Activated CD8-positive, alpha-beta T cell treated with anti-CD3 and anti-CD28 coated beads for 36 hours (primary cell): ENCODE results near the gene RELN. TPM values are rescaled to one million over a fixed set of nuclear protein-coding genes. Genes with fewer than 3 reads are reported as not detected.

ENCODE experiments used
- ATAC-seq: fragments of 200-7000 bp; cut with Tn5 transposase; one replicate; pipeline ENCODE4 v1.10.0; 2021; ENCODE audit warnings: mild to moderate bottlenecking, moderate library complexity
- CTCF ChIA-PET: fragments of 350-600 bp; sonication (Branson Sonifier 250); formaldehyde crosslinking; loops from one replicate; lab custom pipeline; 2021; ENCODE audit warnings: antibody characterized with exemption; lab: Charles Lee
- POLR2A ChIA-PET: fragments of 350-600 bp; sonication (Branson Sonifier 250); formaldehyde crosslinking; loops from one replicate; lab custom pipeline; 2021; ENCODE audit warnings: antibody characterized with exemption; lab: Charles Lee
- DNase-seq: peaks from one replicate; pipeline ENCODE4 v3.0.0-alpha.2; 2020
- H3K27ac Mint-ChIP-seq: one replicate; pipeline ENCODE4 v1.8.0; 2021; ENCODE audit warnings: mild to moderate bottlenecking, mixed read lengths
- H3K27me3 Mint-ChIP-seq: one replicate; pipeline ENCODE4 v1.8.0; 2021; ENCODE audit warnings: mixed read lengths
- H3K36me3 Mint-ChIP-seq: one replicate; pipeline ENCODE4 v1.8.0; 2021; ENCODE audit warnings: low read depth, mixed read lengths
- H3K4me1 Mint-ChIP-seq: one replicate; pipeline ENCODE4 v1.8.0; 2021; ENCODE audit warnings: low read depth, mixed read lengths
- H3K4me3 Mint-ChIP-seq: one replicate; pipeline ENCODE4 v1.8.0; 2021; ENCODE audit warnings: mild to moderate bottlenecking, moderate library complexity, mixed read lengths
- H3K9me3 Mint-ChIP-seq: one replicate; pipeline ENCODE4 v1.8.0; 2021; ENCODE audit warnings: mixed read lengths
- intact Hi-C: fragments of 100-400 bp; cut with micrococcal nuclease; formaldehyde crosslinking; loops from one replicate; pipeline ENCODE4 v1.10.0; 2022
- total RNA-seq, 2 experiments: library from RNA; stranded (reverse); gene quantifications; one replicate each; pipeline ENCODE4 v1.2.3, GENCODE V29; 2021
- TF ChIP-seq, protein P1 (sequence below): fragments of 200-600 bp; IDR thresholded peaks from one replicate; pipeline ENCODE4 v1.8.0; 2022; ENCODE audit warnings: antibody characterized with exemption, mild to moderate bottlenecking

RELN gene
- total RNA-seq, 2 experiments from 2014 or later: not detected

DNA sequence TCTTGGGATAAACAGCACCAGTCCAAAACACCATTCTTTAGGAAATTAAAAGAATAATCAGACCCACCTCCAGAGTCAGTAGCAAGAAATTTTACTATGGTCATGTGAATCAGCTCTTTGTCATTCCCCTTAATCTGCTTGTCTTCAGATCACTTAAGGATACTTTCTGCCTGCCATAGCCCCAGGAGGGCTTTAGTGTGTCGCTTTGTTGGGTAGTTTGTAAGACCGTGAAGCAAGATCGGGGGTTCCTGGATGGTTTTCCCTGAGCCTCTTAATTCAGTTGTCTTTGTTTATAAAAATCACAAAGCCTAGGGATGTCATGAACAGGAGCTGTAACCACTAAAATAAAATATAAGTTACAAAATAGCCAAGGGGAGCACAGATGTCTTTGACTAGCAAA is 223.6 kb downstream of the RELN start:
- Mint-ChIP-seq H3K4me3 (no peak overlapping the region), H3K4me1 (no peaks in the 10 kb centered on the region), H3K9me3 (no peaks in the 10 kb centered on the region), H3K27ac (no peak overlapping the region), H3K36me3 (no peaks in the 10 kb centered on the region), H3K27me3 (no peaks in the 10 kb centered on the region)
- TF ChIP-seq, protein P1, sequence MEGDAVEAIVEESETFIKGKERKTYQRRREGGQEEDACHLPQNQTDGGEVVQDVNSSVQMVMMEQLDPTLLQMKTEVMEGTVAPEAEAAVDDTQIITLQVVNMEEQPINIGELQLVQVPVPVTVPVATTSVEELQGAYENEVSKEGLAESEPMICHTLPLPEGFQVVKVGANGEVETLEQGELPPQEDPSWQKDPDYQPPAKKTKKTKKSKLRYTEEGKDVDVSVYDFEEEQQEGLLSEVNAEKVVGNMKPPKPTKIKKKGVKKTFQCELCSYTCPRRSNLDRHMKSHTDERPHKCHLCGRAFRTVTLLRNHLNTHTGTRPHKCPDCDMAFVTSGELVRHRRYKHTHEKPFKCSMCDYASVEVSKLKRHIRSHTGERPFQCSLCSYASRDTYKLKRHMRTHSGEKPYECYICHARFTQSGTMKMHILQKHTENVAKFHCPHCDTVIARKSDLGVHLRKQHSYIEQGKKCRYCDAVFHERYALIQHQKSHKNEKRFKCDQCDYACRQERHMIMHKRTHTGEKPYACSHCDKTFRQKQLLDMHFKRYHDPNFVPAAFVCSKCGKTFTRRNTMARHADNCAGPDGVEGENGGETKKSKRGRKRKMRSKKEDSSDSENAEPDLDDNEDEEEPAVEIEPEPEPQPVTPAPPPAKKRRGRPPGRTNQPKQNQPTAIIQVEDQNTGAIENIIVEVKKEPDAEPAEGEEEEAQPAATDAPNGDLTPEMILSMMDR: no peak
- POLR2A ChIA-PET: no interaction called here
- DNase-seq (no peak), ATAC-seq (no peak)
- intact Hi-C loops: no loop called here
- CTCF ChIA-PET: no interaction called here

GRCh38 chr7:103764901-103765300 is 224.6 kb downstream of the RELN start:
- Mint-ChIP-seq H3K27me3 (no peaks in the 10 kb centered on the region), H3K4me3 (no peak overlapping the region), H3K9me3 (no peaks in the 10 kb centered on the region), H3K27ac (no peak overlapping the region), H3K4me1 (no peaks in the 10 kb centered on the region), H3K36me3 (no peaks in the 10 kb centered on the region)
- intact Hi-C loops: no loop called here
- DNase-seq (no peak), ATAC-seq (no peak)
- POLR2A ChIA-PET: interaction anchor here (0.7 kb wide), 1 partner anchor 809 kb away, joined by 3 read pairs; no protein-coding TSS in a partner anchor
- TF ChIP-seq, protein P1: no peak
- CTCF ChIA-PET: no interaction called here

DNA sequence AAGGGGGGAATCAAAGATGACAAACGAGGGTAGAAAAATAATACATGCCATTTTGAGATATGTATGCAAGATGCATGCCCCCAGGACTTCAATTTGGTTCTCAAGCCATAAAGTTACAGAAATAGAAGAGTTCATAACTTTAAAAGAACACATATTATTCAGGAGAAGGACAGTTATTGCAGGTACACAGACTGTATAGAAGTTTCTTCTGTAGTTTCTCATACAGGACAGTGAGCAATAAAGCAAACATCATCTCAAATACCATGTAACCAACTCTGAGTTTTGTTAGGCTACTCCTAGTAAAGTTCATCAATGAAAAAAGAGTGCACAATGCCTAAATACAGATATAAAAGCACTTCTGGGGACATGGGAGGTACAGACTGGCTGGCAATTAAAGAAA is 226.6 kb downstream of the RELN start:
- Mint-ChIP-seq H3K9me3 (no peaks in the 10 kb centered on the region), H3K36me3 (no peaks in the 10 kb centered on the region), H3K27ac (no peak overlapping the region), H3K4me1 (no peaks in the 10 kb centered on the region), H3K27me3 (no peaks in the 10 kb centered on the region), H3K4me3 (no peak overlapping the region)
- TF ChIP-seq, protein P1: no peak
- no peak for ATAC-seq
- CTCF ChIA-PET: no interaction called here
- intact Hi-C loops: no loop called here
- POLR2A ChIA-PET: no interaction called here
- DNase-seq: no peak

- Mint-ChIP-seq H3K36me3 (no peaks in the 10 kb centered on the region), H3K4me3 (no peak overlapping the region), H3K4me1 (no peaks in the 10 kb centered on the region), H3K27me3 (no peaks in the 10 kb centered on the region), H3K9me3 (no peaks in the 10 kb centered on the region), H3K27ac (no peak overlapping the region)
- POLR2A ChIA-PET: no interaction called here
- ATAC-seq: no peak
- intact Hi-C loops: no loop called here
- CTCF ChIA-PET: no interaction called here
- TF ChIP-seq, protein P1: no peak
- DNase-seq: no peak
Observed at GRCh38 chr7:103762065-103762760, 227.2 kb downstream of the RELN start.

DNA sequence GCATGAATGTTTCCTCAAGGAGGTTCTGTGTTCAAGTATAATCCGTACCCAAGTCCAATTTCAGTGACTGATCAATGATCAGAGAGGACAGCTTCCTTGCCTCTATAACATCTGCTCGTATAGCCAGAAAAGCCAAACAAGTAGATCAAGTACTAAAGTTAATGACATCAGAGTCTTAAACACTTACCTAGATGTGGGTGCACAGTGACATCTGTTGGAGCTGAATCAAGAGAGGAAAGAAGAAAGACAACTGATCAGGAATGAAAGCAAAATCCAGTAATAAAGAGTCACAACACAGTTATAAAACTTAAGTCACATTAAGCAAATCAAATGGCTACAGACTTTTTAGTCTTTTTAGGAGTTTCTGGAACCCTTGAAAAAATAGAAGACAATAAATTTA is 236.5 kb downstream of the RELN start:
- Mint-ChIP-seq H3K4me3 (no peak overlapping the region), H3K4me1 (no peaks in the 10 kb centered on the region), H3K27me3 (no peaks in the 10 kb centered on the region), H3K9me3 (no peaks in the 10 kb centered on the region), H3K36me3 (no peaks in the 10 kb centered on the region), H3K27ac (no peak overlapping the region)
- ChIA-PET POLR2A (no interaction called here), CTCF (no interaction called here)
- TF ChIP-seq, protein P1: no peak
- intact Hi-C loops: no loop called here
- DNase-seq (no peak), ATAC-seq (no peak)
